PC-9 (cell line): ENCODE data around the gene ZNF438.

Source experiments
- CTCF ChIP-seq: fragments of 200-600 bp; sonication (generic); conservative IDR thresholded peaks from 2 replicates; pipeline ENCODE4 v1.6.1; 2017; ENCODE audit warnings: mixed run types, antibody characterized with exemption, mild to moderate bottlenecking, moderate library complexity
- EZH2 ChIP-seq: fragments of 200-600 bp; sonication (generic); IDR thresholded peaks from 2 replicates; pipeline ENCODE4 v1.8.0; 2017; ENCODE audit warnings: antibody characterized with exemption, low read depth

- no peak for TF ChIP-seq CTCF
- no peak for TF ChIP-seq EZH2
Observed at GRCh38 chr10:30868611-30869010, 163.1 kb downstream of the ZNF438 start.
